HL-60 (cell line): Measurements from ENCODE around the gene C6orf132.

Experiments used
- DNase-seq, 2 experiments: peaks; one replicate each; pipeline ENCODE4 v3.0.0-alpha.2; 2010 to 2020; ENCODE audit warnings: low read depth in 1 of 2, low spot score in 1 of 2
- H3K27ac ChIP-seq: fragments of 250-450 bp; sonication (Bioruptor Pico); replicated peaks from 2 replicates; pipeline ENCODE4 v1.5.1; 2020; ENCODE audit warnings: mild to moderate bottlenecking, moderate library complexity
- H3K27me3 ChIP-seq: fragments of 250-450 bp; sonication (Bioruptor Pico); 2 replicates; pipeline ENCODE4 v1.5.1; 2021; ENCODE audit warnings: mild to moderate bottlenecking, moderate library complexity; ENCODE audit not compliant: insufficient read depth, poor library complexity, severe bottlenecking
- H3K4me3 ChIP-seq: replicated peaks from 2 replicates; pipeline ENCODE4 v1.5.1; 2011; ENCODE audit warnings: mild to moderate bottlenecking, control low read depth, low read length; ENCODE audit not compliant: insufficient read depth
- GABPA ChIP-seq: IDR thresholded peaks from 2 replicates; pipeline ENCODE4 v1.6.1; 2012; ENCODE audit warnings: low read depth
- POLR2AphosphoS5 ChIP-seq: IDR thresholded peaks from 2 replicates; pipeline ENCODE4 v1.6.1; 2012; ENCODE audit warnings: low read depth
- SPI1 ChIP-seq: IDR thresholded peaks from 2 replicates; pipeline ENCODE4 v1.6.1; 2012; ENCODE audit warnings: low read depth, mild to moderate bottlenecking, borderline replicate concordance
- TF ChIP-seq, protein P1 (sequence below): IDR thresholded peaks from 2 replicates; pipeline ENCODE4 v1.6.1; 2012; ENCODE audit warnings: low read depth; ENCODE audit not compliant: insufficient replicate concordance
- TF ChIP-seq, protein P2 (sequence below): IDR thresholded peaks from one replicate; pipeline ENCODE4 v1.5.1; 2011; ENCODE audit warnings: low read length, control low read depth, inconsistent platforms; ENCODE audit not compliant: insufficient read depth

C6orf132 gene

DNA sequence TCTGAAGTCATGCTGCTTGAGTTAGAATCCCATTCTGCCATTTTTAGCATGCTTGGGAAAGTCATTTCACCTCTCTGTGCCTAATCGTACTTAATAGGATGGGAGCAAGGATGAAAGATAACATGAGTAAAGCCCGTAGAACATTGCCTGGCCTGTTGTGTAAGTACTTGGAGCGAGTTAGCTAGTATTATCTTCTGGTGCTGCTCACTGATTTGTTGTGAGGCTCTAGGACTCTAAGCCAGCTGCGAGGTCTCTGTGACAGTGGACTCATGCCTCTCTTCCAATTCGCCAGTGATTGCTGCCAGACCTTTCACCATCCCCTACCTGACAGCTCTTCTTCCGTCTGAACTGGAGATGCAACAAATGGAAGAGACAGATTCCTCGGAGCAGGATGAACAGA, 74.2 kb downstream of the C6orf132 start:
- H3K27ac ChIP-seq: no peak overlapping the region
- no peak for DNase-seq
- TF ChIP-seq, protein P1, sequence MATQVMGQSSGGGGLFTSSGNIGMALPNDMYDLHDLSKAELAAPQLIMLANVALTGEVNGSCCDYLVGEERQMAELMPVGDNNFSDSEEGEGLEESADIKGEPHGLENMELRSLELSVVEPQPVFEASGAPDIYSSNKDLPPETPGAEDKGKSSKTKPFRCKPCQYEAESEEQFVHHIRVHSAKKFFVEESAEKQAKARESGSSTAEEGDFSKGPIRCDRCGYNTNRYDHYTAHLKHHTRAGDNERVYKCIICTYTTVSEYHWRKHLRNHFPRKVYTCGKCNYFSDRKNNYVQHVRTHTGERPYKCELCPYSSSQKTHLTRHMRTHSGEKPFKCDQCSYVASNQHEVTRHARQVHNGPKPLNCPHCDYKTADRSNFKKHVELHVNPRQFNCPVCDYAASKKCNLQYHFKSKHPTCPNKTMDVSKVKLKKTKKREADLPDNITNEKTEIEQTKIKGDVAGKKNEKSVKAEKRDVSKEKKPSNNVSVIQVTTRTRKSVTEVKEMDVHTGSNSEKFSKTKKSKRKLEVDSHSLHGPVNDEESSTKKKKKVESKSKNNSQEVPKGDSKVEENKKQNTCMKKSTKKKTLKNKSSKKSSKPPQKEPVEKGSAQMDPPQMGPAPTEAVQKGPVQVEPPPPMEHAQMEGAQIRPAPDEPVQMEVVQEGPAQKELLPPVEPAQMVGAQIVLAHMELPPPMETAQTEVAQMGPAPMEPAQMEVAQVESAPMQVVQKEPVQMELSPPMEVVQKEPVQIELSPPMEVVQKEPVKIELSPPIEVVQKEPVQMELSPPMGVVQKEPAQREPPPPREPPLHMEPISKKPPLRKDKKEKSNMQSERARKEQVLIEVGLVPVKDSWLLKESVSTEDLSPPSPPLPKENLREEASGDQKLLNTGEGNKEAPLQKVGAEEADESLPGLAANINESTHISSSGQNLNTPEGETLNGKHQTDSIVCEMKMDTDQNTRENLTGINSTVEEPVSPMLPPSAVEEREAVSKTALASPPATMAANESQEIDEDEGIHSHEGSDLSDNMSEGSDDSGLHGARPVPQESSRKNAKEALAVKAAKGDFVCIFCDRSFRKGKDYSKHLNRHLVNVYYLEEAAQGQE: no peak
- no peak for TF ChIP-seq POLR2AphosphoS5
- no peak for TF ChIP-seq SPI1
- TF ChIP-seq, protein P2, sequence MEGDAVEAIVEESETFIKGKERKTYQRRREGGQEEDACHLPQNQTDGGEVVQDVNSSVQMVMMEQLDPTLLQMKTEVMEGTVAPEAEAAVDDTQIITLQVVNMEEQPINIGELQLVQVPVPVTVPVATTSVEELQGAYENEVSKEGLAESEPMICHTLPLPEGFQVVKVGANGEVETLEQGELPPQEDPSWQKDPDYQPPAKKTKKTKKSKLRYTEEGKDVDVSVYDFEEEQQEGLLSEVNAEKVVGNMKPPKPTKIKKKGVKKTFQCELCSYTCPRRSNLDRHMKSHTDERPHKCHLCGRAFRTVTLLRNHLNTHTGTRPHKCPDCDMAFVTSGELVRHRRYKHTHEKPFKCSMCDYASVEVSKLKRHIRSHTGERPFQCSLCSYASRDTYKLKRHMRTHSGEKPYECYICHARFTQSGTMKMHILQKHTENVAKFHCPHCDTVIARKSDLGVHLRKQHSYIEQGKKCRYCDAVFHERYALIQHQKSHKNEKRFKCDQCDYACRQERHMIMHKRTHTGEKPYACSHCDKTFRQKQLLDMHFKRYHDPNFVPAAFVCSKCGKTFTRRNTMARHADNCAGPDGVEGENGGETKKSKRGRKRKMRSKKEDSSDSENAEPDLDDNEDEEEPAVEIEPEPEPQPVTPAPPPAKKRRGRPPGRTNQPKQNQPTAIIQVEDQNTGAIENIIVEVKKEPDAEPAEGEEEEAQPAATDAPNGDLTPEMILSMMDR: no peak
- no peak for TF ChIP-seq GABPA
- H3K4me3 ChIP-seq: no peak overlapping the region
- H3K27me3 ChIP-seq: no peaks in the 10 kb centered on the region

DNA sequence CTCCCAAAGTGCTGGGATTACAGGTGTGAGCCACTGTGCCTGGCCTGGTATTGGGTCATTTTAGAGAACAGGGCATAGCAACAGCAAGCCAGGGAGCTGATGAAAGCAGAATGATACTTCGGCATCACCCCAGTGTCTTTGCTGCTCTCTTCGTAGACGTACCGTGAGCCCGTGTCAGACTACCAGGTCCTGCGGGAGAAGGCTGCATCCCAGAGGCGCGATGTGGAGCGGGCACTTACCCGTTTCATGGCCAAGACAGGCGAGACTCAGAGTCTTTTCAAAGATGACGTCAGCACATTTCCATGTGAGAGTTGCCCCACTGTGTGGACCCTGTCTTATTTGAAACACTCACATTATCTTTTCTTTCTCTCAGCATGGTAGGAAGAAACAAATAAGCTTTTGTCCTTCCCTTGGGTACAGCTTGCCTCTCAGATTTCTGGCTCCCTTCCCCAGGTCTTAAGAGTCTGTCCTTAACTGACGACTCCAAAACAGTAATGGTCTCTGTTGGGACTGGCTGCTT, 76.2 kb downstream of the C6orf132 start:
- no peak for DNase-seq
- no peaks in the 10 kb centered on the region for H3K27me3 ChIP-seq
- no peak overlapping the region for H3K27ac ChIP-seq
- H3K4me3 ChIP-seq: no peak overlapping the region
- TF ChIP-seq, protein P1: no peak
- TF ChIP-seq SPI1: no peak
- no peak for TF ChIP-seq POLR2AphosphoS5
- TF ChIP-seq, protein P2: no peak
- TF ChIP-seq GABPA: no peak

DNA sequence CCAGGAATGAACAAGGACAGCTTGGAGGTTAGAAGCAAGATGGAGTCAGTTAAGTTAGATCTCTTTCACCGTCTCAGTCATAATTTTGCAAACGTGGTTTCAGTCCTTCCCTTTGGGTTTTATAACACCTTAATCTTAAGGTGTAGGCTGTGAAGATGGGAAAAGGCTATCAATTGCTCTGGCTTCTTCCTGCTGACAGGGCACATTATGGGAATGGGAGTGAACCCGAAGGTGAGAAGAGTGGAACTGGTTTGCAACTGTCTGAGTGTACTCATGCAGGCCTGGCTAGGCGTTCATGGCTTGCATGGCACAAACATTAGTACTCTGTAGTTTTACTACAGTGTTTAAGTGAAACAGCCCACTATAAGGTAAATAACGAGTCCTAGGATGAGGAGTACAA, 82.7 kb downstream of the C6orf132 start:
- Histone ChIP-seq H3K27ac (no peak overlapping the region), H3K27me3 (no peaks in the 10 kb centered on the region), H3K4me3 (no peak overlapping the region)
- TF ChIP-seq, protein P2: no peak
- TF ChIP-seq POLR2AphosphoS5 (no peak), SPI1 (no peak), GABPA (no peak)
- TF ChIP-seq, protein P1: no peak
- no peak for DNase-seq
